Measurements from ENCODE around the gene PROM2.
"Not testable (repeated sequence)": the region's sequence is repeated elsewhere in the genome, so short reads cannot be mapped to it uniquely, and the experiment has no call there.

The PROM2 gene

DNA sequence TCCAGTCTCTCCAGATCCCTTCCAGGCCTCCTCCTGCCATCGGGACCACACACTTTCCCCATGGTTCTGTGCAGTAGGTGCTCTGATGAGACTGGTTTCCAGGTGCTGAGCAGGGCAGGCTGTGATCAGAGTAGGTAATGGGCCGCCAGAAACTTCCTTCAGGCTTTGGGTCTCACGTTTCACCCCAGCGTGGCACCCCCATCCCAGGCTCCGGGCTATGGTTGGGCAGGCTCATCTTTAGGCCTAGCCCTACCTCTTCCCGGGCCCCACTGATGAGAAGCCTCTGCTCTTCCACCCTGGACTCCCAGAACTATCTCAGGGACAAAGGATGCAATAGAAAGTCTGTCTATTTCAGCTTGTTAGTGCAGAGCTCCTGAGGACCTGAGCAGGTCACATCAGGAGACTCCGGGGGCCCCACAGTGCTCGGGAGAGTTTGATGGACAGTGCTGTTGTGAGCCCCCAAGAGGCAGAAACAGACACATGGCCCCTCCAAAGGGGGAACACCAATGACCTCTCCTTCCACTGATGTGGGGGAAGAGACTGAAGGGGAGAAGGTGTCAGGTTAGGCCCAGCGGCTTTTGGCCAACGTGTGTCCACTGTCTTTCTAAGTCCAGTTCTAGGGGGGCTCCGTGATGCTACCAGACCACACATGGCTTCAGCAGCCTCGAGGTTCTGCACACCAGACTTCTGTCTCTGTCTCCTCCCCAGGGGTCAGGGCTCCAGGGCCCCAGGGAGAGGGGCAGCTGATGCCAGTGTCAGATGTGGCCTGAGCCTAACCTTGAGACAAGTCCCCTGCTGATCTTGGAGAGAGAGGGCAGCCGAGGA lies 5.8 kb upstream of the PROM2 start:
- DNase-seq (ENCODE audit: low spot score): no peak

- no peak for DNase-seq (ENCODE audit: low spot score)
These were observed 5.1 kb upstream of the PROM2 start for GRCh38 chr2:95269036-95269680.

- DNase-seq (ENCODE audit: low spot score): not testable (repeated sequence)
These were observed 4.5 kb upstream of the PROM2 start for GRCh38 chr2:95269745-95270144.

GRCh38 chr2:95270541-95271081 lies 3.6 kb upstream of the PROM2 start:
- no peak for DNase-seq (ENCODE audit: low spot score)

- DNase-seq (ENCODE audit: low spot score): peak; percentile 29
These were observed 2.8 kb upstream of the PROM2 start for GRCh38 chr2:95271381-95271971.

DNA sequence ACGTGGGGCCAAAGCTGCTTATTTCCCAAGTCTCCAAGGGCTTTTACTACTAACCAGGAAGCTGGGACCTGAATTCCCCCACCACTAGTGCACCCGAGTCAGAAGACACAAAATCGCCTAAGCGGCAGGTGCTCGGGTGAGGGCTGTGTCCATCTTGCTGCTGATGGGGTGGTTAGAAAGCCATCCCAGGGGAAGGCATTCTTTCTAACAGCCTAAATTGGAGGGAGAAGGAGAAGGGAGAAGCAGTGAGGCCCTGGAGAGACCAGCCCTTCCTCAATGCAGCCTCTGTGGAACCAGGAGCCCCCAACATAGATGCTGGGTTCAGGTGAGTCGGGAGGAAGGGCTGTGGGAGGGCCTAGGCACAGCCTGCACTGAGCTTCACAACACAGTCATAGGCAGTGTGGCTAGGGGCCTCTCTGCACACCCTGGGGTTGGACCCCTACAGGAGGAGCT lies 1.9 kb upstream of the PROM2 start:
- no peak for DNase-seq (ENCODE audit: low spot score)

GRCh38 chr2:95272781-95273180 lies 1.5 kb upstream of the PROM2 start:
- no peak for DNase-seq (ENCODE audit: low spot score)

DNA sequence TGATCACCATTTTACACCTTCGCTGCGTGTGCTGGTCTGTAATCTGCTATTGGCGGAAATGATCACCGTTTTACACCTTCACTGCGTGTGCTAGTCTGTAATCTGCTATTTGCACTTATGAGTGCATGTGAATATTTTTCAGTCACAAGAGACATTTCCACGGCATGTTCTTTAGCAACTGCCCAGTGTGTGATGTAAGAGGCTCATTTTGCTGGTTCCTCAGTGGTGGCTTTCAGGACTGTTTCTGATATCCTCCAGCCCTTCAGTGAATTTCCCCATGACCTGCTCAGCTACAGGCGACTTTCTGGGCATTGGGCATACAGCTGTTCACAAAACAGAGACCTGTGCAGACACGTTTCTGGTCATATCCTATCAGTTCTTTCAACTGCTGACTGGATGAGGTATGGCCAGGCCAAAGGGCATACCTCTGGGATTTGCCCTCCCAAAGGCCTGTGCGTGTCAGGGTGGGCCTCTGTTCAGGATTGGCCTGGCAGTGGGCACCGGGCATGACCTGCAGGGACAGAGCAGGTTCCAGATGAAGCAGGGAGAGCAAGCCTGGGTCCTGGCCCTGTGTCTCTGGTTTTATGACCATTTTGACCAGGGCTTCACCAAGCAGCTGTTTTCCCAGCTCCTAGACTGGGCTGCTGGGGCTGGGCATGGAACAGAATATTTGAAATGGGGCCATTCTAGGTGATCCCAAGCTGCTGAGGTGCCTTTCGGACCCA lies 521 bp upstream of the PROM2 start:
- no peak for DNase-seq (ENCODE audit: low spot score)

DNA sequence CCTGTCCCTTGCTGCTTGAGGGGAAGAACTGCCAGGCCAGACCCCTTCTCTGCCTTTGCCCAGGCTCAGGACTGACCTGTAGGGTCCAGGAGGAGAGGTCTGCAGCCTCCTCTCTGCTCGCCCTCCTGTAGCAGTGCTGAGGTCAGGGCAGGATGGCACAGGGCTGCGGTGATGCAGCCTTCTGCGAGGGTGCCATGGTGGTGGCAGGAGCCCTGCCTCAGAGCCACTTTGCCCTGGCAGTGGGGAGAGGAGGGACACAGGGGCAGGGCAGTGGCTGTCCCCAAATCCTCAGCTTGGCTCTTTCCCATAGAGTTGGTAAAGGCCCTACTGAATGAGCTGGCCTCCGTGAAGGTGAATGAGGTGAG lies 884 bp downstream of the PROM2 start:
- no peak for DNase-seq (ENCODE audit: low spot score)

DNA sequence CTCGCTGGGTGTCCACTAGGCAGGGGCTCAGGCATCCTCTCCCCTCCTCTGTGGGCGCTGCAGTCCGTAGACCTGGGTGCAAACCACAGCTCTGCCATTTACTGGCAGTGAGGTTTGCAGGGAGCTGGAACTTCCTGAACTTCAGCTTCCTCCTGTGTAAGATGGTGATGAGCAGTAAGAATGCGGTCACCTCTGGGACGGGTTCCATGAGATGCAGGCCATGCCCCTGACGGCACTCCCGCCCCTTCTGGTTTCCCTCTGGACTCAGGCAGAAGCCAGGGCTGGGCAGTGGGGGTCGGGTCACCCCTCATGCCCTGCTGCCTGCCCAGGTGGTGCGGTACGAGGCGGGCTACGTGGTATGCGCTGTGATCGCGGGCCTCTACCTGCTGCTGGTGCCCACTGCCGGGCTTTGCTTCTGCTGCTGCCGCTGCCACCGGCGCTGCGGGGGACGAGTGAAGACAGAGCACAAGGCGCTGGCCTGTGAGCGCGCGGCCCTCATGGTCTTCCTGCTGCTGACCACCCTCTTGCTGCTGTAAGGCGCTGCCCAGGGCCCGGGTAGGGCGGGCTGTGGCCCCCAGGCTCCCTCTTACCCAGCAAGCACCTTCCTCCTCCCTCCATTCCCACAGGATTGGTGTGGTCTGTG lies 1.5 kb downstream of the PROM2 start:
- no peak for DNase-seq (ENCODE audit: low spot score)

DNA sequence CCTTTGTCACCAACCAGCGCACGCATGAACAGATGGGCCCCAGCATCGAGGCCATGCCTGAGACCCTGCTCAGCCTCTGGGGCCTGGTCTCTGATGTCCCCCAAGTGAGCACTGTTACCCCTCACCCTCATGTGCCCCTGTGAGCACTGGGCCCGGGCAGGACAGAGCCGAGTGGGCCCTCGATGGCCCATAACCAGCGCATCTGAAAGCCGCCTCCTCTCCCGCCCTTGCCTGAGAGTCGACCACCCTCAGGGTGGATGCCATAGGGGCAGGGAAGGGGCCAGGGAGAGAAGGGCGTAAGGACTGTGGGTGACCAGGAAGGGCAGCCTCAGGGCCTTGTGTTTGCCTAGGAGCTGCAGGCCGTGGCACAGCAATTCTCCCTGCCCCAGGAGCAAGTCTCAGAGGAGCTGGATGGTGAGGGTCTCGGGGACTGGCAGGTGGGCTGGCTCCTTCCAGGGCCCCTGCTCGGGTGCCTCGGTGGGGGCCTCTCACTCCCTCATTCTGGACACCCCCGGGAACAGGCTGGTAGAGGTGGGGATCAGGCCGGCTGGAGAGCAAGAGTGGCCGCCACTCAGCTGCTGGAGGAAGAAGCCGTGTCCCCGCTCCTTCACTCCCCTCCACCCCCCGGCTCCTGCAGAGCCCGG lies 2.1 kb downstream of the PROM2 start:
- no peak for DNase-seq (ENCODE audit: low spot score)

DNA sequence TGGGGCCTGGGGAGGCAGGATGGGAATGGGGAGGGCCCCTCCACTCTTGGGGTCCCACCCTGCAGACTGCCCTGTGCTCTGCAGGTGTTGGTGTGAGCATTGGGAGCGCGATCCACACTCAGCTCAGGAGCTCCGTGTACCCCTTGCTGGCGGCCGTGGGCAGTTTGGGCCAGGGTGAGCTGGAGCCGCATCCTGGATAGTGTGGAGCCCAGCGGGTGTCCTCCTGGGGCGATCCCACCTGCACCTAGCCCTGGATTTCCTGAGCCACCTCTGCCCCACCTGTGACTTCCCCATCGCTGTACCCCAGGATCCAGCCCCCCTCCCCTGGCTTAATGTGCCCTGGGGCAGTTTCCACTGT lies 2.6 kb downstream of the PROM2 start:
- DNase-seq (ENCODE audit: low spot score): no peak

DNA sequence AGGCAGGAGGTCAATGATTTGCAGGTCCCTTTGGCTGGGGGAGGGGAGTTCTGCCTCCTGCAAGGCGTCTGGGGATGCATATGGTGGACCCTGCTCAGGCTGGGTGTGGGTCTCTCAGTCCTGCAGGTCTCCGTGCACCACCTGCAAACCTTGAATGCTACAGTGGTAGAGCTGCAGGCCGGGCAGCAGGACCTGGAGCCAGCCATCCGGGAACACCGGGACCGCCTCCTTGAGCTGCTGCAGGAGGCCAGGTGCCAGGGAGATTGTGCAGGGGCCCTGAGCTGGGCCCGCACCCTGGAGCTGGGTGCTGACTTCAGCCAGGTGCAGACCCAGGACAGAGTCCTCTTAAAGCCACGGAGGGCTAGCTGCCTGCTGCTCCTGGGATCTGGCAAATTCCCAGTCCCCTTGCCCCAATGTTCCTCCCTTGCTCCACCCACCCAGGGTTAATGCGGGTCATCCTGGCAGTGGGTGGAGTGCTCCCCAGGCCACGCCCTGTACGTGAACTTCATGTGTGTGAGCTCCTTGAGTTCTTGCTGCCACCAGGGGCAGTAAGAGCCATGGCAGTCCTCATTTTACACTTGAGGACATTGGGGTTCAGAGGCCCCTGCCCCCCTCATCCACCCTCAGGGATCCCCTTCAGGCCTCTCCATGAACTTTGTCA lies 3.1 kb downstream of the PROM2 start:
- no peak for DNase-seq (ENCODE audit: low spot score)

DNA sequence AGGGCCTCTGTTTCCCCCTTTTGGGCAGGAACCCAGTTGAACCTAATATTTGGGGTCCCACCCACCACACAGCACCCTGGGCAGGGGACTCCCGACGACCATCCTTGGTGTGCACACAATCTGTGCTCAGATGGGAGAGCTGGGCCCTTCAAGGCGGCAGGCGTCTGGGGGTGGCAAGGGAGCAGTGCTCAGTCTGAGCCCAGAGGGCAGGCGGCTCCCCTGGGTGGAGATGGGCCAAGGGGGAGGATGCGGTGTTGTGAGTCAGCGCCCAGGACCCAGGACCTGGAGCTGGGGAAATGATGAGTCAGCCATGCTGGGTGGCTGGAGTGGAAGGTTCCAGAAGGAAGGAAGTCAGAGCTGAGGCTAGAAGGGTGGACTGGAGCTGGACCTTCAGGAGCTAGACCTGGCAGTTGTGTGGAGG lies 3.8 kb downstream of the PROM2 start:
- DNase-seq (ENCODE audit: low spot score): no peak

DNA sequence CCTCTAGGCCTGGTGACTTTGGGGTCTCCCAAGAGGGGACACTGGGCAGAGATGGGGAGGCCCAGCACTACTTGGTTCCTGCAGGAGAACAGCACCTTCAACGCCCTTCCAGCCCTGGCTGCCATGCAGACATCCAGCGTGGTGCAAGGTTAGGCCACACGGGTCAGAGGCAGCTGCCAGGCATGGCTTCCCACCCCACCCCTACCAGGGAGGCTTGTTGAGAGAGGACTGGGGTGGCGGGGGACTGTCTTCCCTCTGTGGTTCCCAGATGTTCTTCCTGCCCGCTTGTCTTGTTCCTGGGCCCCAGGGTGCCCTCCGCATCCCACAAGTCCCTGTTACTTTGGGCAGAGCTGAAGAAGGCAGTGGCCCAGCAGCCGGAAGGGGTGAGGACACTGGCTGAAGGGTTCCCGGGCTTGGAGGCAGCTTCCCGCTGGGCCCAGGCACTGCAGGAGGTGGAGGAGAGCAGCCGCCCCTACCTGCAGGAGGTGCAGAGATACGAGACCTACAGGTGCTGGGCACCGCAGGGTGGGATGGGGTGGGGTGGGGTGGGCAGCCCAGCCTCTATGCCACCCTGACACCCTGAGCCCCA lies 4.5 kb downstream of the PROM2 start:
- DNase-seq (ENCODE audit: low spot score): no peak

GRCh38 chr2:95279435-95280035 lies 5.3 kb downstream of the PROM2 start:
- DNase-seq (ENCODE audit: low spot score): no peak

- no peak for DNase-seq (ENCODE audit: low spot score)
These were observed 6.8 kb downstream of the PROM2 start for GRCh38 chr2:95281071-95281470.

DNA sequence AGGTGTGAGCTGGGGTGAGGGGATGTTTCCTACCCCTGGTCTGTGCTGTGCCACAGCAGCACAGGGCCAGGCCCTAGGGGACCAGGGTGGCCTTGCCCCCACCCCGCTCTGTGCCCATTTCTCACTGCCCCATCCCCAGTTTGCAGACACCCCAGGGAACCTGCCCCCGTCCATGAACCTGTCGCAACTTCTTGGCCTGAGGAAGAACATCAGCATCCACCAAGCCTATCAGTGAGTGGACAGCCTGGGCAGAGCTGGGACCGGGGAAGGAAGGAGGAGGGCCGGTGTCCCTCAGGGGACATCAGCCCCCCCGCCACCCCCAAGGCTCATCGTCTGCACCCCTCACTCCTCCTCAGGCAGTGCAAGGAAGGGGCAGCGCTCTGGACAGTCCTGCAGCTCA lies 7.5 kb downstream of the PROM2 start:
- DNase-seq (ENCODE audit: low spot score): no peak

GRCh38 chr2:95282458-95282857 lies 8.2 kb downstream of the PROM2 start:
- no peak for DNase-seq (ENCODE audit: low spot score)

- no peak for DNase-seq (ENCODE audit: low spot score)
These were observed 9.3 kb downstream of the PROM2 start for GRCh38 chr2:95283562-95283961.

Measured in ecto neural progenitor cell (in vitro differentiated cells).